PFSK-1 (cell line): ENCODE measurements around the gene IRAK1.

Experiments
- FOXP2 ChIP-seq: optimal IDR thresholded peaks from 2 replicates; pipeline ENCODE3; 2011; ENCODE audit warnings: borderline replicate concordance, control low read depth, inconsistent platforms; ENCODE audit not compliant: insufficient read depth; ENCODE audit errors: extremely low read length, extremely low read depth
- POLR2AphosphoS5 ChIP-seq: IDR thresholded peaks from 2 replicates; pipeline ENCODE4 v1.6.1; 2012; ENCODE audit warnings: low read depth, mild to moderate bottlenecking, control low read depth, low read length, moderate library complexity
- SIN3A ChIP-seq: IDR thresholded peaks from 2 replicates; pipeline ENCODE4 v1.6.1; 2012; ENCODE audit warnings: mild to moderate bottlenecking, low read length, moderate library complexity, borderline replicate concordance; ENCODE audit not compliant: insufficient read depth
- TAF1 ChIP-seq: IDR thresholded peaks from 2 replicates; pipeline ENCODE4 v1.6.1; 2012; ENCODE audit warnings: low read length, control low read depth, borderline replicate concordance; ENCODE audit not compliant: insufficient read depth
- TF ChIP-seq, protein P1 (sequence below), 2 experiments: IDR thresholded peaks; 2 replicates each; pipeline versions ENCODE4 v1.6.1 to v1.8.0; 2011 to 2012; ENCODE audit warnings: low read depth in 2 of 2, low read length in 2 of 2, control low read depth in 1 of 2, inconsistent platforms in 1 of 2, mild to moderate bottlenecking in 1 of 2, moderate library complexity in 1 of 2; ENCODE audit not compliant: insufficient read depth in 1 of 2

- no peak for TF ChIP-seq POLR2AphosphoS5
- TF ChIP-seq SIN3A, result no peak
- no peak for TF ChIP-seq TAF1
- TF ChIP-seq, protein P1, sequence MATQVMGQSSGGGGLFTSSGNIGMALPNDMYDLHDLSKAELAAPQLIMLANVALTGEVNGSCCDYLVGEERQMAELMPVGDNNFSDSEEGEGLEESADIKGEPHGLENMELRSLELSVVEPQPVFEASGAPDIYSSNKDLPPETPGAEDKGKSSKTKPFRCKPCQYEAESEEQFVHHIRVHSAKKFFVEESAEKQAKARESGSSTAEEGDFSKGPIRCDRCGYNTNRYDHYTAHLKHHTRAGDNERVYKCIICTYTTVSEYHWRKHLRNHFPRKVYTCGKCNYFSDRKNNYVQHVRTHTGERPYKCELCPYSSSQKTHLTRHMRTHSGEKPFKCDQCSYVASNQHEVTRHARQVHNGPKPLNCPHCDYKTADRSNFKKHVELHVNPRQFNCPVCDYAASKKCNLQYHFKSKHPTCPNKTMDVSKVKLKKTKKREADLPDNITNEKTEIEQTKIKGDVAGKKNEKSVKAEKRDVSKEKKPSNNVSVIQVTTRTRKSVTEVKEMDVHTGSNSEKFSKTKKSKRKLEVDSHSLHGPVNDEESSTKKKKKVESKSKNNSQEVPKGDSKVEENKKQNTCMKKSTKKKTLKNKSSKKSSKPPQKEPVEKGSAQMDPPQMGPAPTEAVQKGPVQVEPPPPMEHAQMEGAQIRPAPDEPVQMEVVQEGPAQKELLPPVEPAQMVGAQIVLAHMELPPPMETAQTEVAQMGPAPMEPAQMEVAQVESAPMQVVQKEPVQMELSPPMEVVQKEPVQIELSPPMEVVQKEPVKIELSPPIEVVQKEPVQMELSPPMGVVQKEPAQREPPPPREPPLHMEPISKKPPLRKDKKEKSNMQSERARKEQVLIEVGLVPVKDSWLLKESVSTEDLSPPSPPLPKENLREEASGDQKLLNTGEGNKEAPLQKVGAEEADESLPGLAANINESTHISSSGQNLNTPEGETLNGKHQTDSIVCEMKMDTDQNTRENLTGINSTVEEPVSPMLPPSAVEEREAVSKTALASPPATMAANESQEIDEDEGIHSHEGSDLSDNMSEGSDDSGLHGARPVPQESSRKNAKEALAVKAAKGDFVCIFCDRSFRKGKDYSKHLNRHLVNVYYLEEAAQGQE (IDR thresholded peaks at IDR 0.05; ENCODE audit: insufficient read depth in 1 of 2, low read depth in 2 of 2, low read length in 2 of 2), result no peak
- TF ChIP-seq FOXP2, result no peak
Measured at GRCh38 chrX:153965406-153965805, 54.3 kb downstream of the IRAK1 start.
